Measurements from ENCODE around the gene PABPC3.

DNA sequence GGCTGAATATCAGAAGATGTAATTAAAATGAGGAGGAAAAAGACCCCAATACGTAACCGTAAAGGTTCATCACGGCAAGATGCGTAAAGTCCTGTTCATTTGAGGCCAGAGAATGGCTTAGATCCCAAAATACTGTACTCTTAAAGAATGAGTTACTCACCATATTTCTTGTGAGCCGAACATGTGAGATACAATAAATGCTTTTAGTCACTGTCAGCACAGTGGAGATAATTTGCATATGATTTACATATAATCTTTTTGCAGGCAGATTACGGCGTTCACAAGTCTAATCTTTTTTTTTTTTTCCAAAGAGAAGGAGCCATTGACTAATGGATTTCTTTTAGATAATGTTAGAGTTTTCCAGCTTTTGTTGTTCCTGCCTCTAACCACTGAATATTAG is 47.8 kb downstream of the PABPC3 start:
- TF ChIP-seq POLR2AphosphoS5 (IDR thresholded peaks at IDR 0.05; ENCODE audit: borderline replicate concordance, low read depth, low read length), result no peak
- no peak for TF ChIP-seq EZH2 (IDR thresholded peaks at IDR 0.05)
